Caco-2 (cell line): ENCODE data around the gene RRP9. TPM values are rescaled to one million over a fixed set of nuclear protein-coding genes. Genes with fewer than 3 reads are reported as not detected.

ENCODE experiments used
- BruUV-seq: library from RNA; stranded (reverse); fragments of 400-500 nt; replicated peaks from 2 replicates; lab custom pipeline; 2021; lab: Mats Ljungman, UMichigan
- CTCF ChIA-PET: fragments of 300-600 bp; sonication (Branson Sonifier 250); formaldehyde crosslinking; loops from one replicate; lab custom pipeline; 2022; ENCODE audit warnings: antibody characterized with exemption; lab: Charles Lee
- POLR2A ChIA-PET: fragments of 300-600 bp; sonication (Branson Sonifier 250); formaldehyde crosslinking; loops from one replicate; lab custom pipeline; 2022; ENCODE audit warnings: antibody characterized with exemption; lab: Charles Lee
- DNase-seq, 2 experiments: peaks; one replicate each; pipeline versions ENCODE4 v3.0.0 to v3.0.0-alpha.2; 2020 to 2022
- H3K27me3 ChIP-seq: replicated peaks from 2 replicates; pipeline ENCODE4 v1.6.0; 2011; ENCODE audit warnings: low read length; ENCODE audit not compliant: control insufficient read depth, insufficient read depth
- H3K36me3 ChIP-seq: 2 replicates; pipeline ENCODE4 v1.5.1; 2011; ENCODE audit warnings: low read length; ENCODE audit not compliant: control insufficient read depth, insufficient read depth
- H3K4me1 ChIP-seq: fragments of 250-450 bp; sonication (Bioruptor Pico); 2 replicates; pipeline ENCODE4 v1.5.1; 2020; ENCODE audit warnings: mild to moderate bottlenecking
- H3K4me3 ChIP-seq: 2 replicates; pipeline ENCODE4 v1.5.1; 2011; ENCODE audit warnings: low read depth, mild to moderate bottlenecking, control low read depth, low read length
- H3K9me3 ChIP-seq: fragments of 250-450 bp; sonication (Bioruptor Pico); 2 replicates; pipeline ENCODE4 v1.5.1; 2020; ENCODE audit warnings: mild to moderate bottlenecking, moderate library complexity
- H3K27ac Mint-ChIP-seq: one replicate; pipeline ENCODE4 v1.8.0; 2022; ENCODE audit warnings: mixed read lengths; ENCODE audit not compliant: unreplicated experiment
- H3K27me3 Mint-ChIP-seq: one replicate; pipeline ENCODE4 v1.8.0; 2022; ENCODE audit warnings: mixed read lengths; ENCODE audit not compliant: insufficient read depth, unreplicated experiment
- H3K36me3 Mint-ChIP-seq: one replicate; pipeline ENCODE4 v1.8.0; 2022; ENCODE audit warnings: mild to moderate bottlenecking, mixed read lengths; ENCODE audit not compliant: insufficient read depth, unreplicated experiment
- H3K4me1 Mint-ChIP-seq: one replicate; pipeline ENCODE4 v1.8.0; 2022; ENCODE audit warnings: low read depth, mixed read lengths; ENCODE audit not compliant: unreplicated experiment
- H3K4me3 Mint-ChIP-seq: one replicate; pipeline ENCODE4 v1.8.0; 2022; ENCODE audit warnings: mild to moderate bottlenecking, moderate library complexity, mixed read lengths; ENCODE audit not compliant: unreplicated experiment
- H3K9me3 Mint-ChIP-seq: one replicate; pipeline ENCODE4 v1.8.0; 2022; ENCODE audit warnings: mixed read lengths; ENCODE audit not compliant: unreplicated experiment
- CTCF ChIP-seq, 2 experiments: fragments of 200-600 bp in 1 of 2; IDR thresholded peaks; 1 replicate in 1 of 2; 2 replicates in 1 of 2; pipeline versions ENCODE4 v1.5.1 to v1.8.0; 2011 to 2022; ENCODE audit warnings: antibody characterized with exemption in 1 of 2, control low read depth in 1 of 2, inconsistent platforms in 1 of 2, low read depth in 1 of 2, low read length in 1 of 2, mild to moderate bottlenecking in 1 of 2, moderate library complexity in 1 of 2; ENCODE audit not compliant: insufficient read depth in 1 of 2, severe bottlenecking in 1 of 2, unreplicated experiment in 1 of 2
- intact Hi-C: fragments of 100-400 bp; cut with micrococcal nuclease; formaldehyde crosslinking; loops from one replicate; pipeline ENCODE4 v1.10.0; 2022; ENCODE audit not compliant: unreplicated experiment
- total RNA-seq: library from RNA; stranded (reverse); gene quantifications from 2 replicates; pipeline ENCODE4 v1.2.3, GENCODE V29; 2022

The RRP9 gene
- total RNA-seq, 1 experiment from 2014 or later: 39.1 TPM

- H3K27ac Mint-ChIP-seq: no peak within 1 kb of the TSS
Measured at GRCh38 chr3:51955175-51955892, 13.6 kb upstream of the RRP9 start, which contains the start of gene GPR62. TSS of gene GPR62 (plus strand) at chr3:51955381. CDS start at chr3:51955653, 272 bp downstream.

GRCh38 chr3:51954713-51955112 lies 13.0 kb upstream of the RRP9 start:
- Histone ChIP-seq H3K9me3 (no peaks in the 10 kb centered on the region), H3K27me3 (no peaks in the 10 kb centered on the region), H3K4me1 (no peaks in the 10 kb centered on the region), H3K4me3 (no peak overlapping the region), H3K36me3 (no peaks in the 10 kb centered on the region)
- no TSS peak for BruUV-seq
- ChIA-PET CTCF (no interaction called here), POLR2A (no interaction called here)
- Mint-ChIP-seq H3K4me1 (no peaks in the 10 kb centered on the region), H3K36me3 (no peaks in the 10 kb centered on the region), H3K27ac (no peak overlapping the region), H3K4me3 (no peak overlapping the region), H3K9me3 (no peaks in the 10 kb centered on the region), H3K27me3 (peaks cover 2% of the 10 kb centered on the region)
- intact Hi-C loops: no loop called here
- TF ChIP-seq CTCF (IDR thresholded peaks at IDR 0.05; ENCODE audit: insufficient read depth in 1 of 2, low read depth in 1 of 2, low read length in 1 of 2, severe bottlenecking in 1 of 2, unreplicated experiment in 1 of 2): no peak
- DNase-seq: no peak

More at GRCh38 chr3:51955175-51955892, 13.6 kb upstream of the RRP9 start, which contains the start of gene GPR62:
- Histone ChIP-seq H3K27me3 (no peaks in the 10 kb centered on the region), H3K4me3 (no peak within 1 kb of the TSS), H3K4me1 (no peaks in the 10 kb centered on the region), H3K36me3 (no peaks in the 10 kb centered on the region), H3K9me3 (no peaks in the 10 kb centered on the region)
- H3K4me1 Mint-ChIP-seq: no peaks in the 10 kb centered on the region
- intact Hi-C loops: no loop called here
- no peak within 1 kb of the TSS for H3K4me3 Mint-ChIP-seq
- TF ChIP-seq CTCF (IDR thresholded peaks at IDR 0.05; ENCODE audit: insufficient read depth in 1 of 2, low read depth in 1 of 2, low read length in 1 of 2, severe bottlenecking in 1 of 2, unreplicated experiment in 1 of 2): no peak
- H3K9me3 Mint-ChIP-seq: no peaks in the 10 kb centered on the region
- H3K27me3 Mint-ChIP-seq: peaks cover 2% of the 10 kb centered on the region
- BruUV-seq: no TSS peak
- DNase-seq: no peak
- CTCF ChIA-PET: no interaction called here
- H3K36me3 Mint-ChIP-seq: no peaks in the 10 kb centered on the region
- POLR2A ChIA-PET: no interaction called here

- Histone ChIP-seq H3K4me1 (no peaks in the 10 kb centered on the region), H3K27me3 (no peaks in the 10 kb centered on the region), H3K4me3 (no peak overlapping the region), H3K36me3 (no peaks in the 10 kb centered on the region), H3K9me3 (no peaks in the 10 kb centered on the region)
- Mint-ChIP-seq H3K4me1 (no peaks in the 10 kb centered on the region), H3K27ac (no peak overlapping the region), H3K27me3 (peaks cover 2% of the 10 kb centered on the region), H3K4me3 (no peak overlapping the region), H3K36me3 (no peaks in the 10 kb centered on the region), H3K9me3 (no peaks in the 10 kb centered on the region)
- ChIA-PET POLR2A (no interaction called here), CTCF (no interaction called here)
- intact Hi-C loops: no loop called here
- BruUV-seq: no TSS peak
- no peak for DNase-seq
- TF ChIP-seq CTCF (IDR thresholded peaks at IDR 0.05; ENCODE audit: insufficient read depth in 1 of 2, low read depth in 1 of 2, low read length in 1 of 2, severe bottlenecking in 1 of 2, unreplicated experiment in 1 of 2): no peak
Measured at GRCh38 chr3:51954105-51954504, 12.4 kb upstream of the RRP9 start.
